GM13976 (cell line): ENCODE data around the gene PAX5.

Experiments used
- DNase-seq: peaks from one replicate; pipeline ENCODE4 v3.0.0; 2012; ENCODE audit warnings: low spot score
- CTCF ChIP-seq: IDR thresholded peaks from 2 replicates; pipeline ENCODE4 v1.5.1; 2012; ENCODE audit warnings: borderline replicate concordance, mild to moderate bottlenecking; ENCODE audit not compliant: insufficient read depth; ENCODE audit errors: extremely low read depth, missing control alignments, control extremely low read depth
- in situ Hi-C: fragments of 300-500 bp; cut with MboI; formaldehyde crosslinking; loops from one replicate; pipeline ENCODE4 v1.12.0; 2022; ENCODE audit warnings: low sequenced_read_pairs, mixed read lengths, inconsistent platforms; ENCODE audit not compliant: unreplicated experiment

Gene PAX5

DNA sequence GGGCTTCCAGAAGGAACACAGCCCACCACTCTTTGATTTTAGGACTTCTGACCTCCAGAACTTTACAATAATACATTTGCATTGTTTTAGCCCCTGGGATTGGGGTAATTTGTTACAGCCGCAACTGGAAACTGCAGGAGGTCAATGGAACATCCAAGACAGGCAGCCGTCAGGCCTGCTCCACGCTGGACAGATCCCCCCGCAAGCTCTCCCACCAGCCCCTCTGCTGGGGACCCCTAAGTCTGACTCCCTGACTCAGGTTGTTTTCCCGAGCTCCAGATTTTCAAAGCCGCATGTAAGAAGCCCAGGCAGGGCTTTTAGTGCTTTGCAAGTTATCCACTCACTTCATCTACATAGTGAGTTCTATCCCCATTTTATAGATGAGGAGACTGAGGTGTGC is 127.6 kb downstream of the PAX5 start:
- DNase-seq = no peak
- in situ Hi-C loops = no loop called here
- no peak for TF ChIP-seq CTCF

DNA sequence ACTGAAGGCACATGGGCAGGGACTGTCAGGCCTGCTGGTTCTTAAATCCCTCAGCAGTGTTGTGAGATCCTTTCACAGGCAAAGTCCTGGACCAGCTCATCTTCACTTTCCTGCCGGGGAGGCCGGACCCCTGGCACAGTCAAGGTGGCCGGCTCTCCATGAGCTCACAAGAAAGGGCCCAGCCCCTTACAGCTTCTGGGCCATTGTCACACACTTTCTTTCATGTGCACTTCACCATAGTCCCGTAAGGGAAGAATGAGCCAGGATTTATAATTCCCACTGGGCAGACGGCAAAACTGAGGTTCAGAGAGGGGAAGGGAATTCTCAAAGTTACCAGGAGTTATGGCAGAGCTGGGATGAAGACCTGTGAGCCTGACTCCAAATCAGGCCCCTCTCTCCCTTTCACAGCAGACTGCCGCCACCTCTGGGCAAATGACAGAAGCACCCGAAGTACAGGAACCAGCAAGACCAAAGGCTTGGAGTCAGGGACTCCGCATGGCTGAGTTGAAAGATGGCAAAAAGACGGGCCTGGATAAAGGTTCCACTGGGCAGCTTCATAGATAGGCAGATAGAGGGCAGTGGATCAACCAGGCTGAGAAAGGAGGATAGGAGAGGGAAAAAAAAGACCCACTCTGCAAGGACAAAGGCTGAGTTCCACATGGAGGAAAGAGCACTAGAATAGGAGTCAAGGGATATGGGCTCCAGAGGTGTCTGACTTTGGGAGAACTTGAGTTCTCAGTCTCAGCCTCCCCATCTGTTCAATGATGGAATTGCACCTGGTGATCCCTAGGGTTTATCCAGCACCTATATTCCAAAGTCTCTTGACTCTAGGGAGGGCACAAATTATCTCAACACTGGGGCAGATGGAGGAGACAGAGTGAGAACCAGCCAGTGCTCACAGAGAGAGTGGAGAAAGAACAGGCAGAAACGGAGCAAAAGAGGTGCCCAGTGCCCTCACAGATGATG is 128.7 kb downstream of the PAX5 start:
- in situ Hi-C loops = no loop called here
- TF ChIP-seq CTCF = no peak
- no peak for DNase-seq

- in situ Hi-C loops = no loop called here
These were observed 130.3 kb downstream of the PAX5 start for GRCh38 chr9:36903541-36904435.

DNA sequence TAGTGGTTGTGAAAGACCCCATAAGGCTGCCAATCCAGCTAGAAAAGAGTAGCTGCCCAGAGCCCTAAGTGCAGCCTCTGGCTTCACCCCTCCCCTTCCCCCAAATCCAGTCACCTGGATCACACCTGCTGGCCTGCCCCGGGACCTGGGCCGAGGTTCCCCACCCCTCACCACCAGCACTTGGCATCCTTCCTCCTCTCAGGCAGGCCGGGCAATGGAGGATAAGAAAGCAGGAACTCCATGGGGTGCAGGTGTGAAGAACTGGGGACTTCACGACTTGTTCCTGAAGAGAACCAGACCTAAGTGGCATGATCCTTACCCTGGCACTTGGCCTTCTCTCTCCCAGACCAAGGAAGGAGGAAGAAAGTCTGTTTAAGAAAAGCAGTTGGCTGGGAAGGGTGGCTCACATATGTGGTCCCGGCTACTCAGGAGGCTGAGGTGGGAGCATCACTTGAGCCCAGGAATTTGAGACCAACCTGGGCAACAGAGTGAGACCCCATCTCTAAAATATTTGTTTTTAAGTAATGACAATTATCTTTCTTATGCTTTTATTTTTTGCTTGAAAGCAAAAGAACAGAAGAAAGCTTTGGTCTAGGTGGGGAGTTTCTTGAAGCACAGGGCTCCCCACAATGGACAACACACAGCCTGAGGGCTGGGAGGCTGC is 131.1 kb downstream of the PAX5 start:
- in situ Hi-C loops = no loop called here
- no peak for DNase-seq
- TF ChIP-seq CTCF = no peak

More at GRCh38 chr9:36903541-36904435, 130.3 kb downstream of the PAX5 start:
- DNase-seq = no peak
- no peak for TF ChIP-seq CTCF

DNA sequence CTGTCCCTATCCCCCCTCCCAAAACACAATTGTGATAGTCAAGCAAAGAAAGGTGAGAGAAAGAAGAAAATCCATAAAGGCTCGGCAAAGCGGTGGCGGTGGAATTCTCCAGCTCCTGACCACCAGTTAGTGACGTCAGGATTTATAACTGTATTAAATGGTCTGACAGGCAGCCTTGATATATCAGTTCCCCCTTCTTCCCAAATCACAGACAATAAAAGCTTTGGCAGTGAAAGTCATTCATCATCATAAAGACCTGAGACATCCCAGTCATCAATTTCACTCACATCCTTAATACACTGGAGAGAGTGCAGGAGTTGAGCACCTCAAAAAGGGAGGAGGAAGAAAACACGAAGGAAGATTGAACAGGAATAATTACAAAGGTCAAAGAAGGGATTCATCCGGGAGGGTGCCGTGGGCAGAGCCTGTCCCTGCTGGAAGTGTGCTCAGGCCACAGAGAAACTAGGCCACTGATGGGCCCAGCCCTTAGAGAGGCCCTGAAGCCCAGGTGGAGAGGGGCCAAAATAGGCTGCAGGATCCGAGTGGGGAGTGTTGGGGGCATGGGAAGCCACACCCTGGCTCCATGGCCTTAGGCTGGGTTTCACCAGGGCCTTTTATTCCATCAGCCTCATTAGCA is 131.9 kb downstream of the PAX5 start:
- in situ Hi-C loops = no loop called here
- TF ChIP-seq CTCF = no peak
- DNase-seq = no peak
